Trophoblast cell (in vitro differentiated cells and primary cell): Measurements from ENCODE around the gene NPHP4.

Source experiments
- DNase-seq, 2 donors: peaks; one replicate each; pipeline ENCODE4 v3.0.0-alpha.2; 2016
- H2AFZ ChIP-seq: 2 replicates; pipeline ENCODE4 v1.6.1; 2013; ENCODE audit warnings: low read length, moderate library complexity, mild to moderate bottlenecking; ENCODE audit not compliant: insufficient read depth, poor library complexity
- H2AK5ac ChIP-seq: 2 replicates; pipeline ENCODE4 v1.6.1; 2013; ENCODE audit warnings: mild to moderate bottlenecking, low read length
- H2BK120ac ChIP-seq: 2 replicates; pipeline ENCODE4 v1.6.1; 2013; ENCODE audit warnings: low read length, mild to moderate bottlenecking, moderate library complexity; ENCODE audit not compliant: insufficient read depth, poor library complexity
- H2BK12ac ChIP-seq: 2 replicates; pipeline ENCODE4 v1.6.1; 2013; ENCODE audit warnings: mild to moderate bottlenecking, low read length, moderate library complexity
- H2BK5ac ChIP-seq: 2 replicates; pipeline ENCODE4 v1.6.1; 2013; ENCODE audit warnings: low read length, low read depth, moderate library complexity, mild to moderate bottlenecking; ENCODE audit not compliant: poor library complexity
- H3K14ac ChIP-seq: 2 replicates; pipeline ENCODE4 v1.6.1; 2013; ENCODE audit warnings: mild to moderate bottlenecking, low read length
- H3K18ac ChIP-seq: 2 replicates; pipeline ENCODE4 v1.6.1; 2013; ENCODE audit warnings: mild to moderate bottlenecking, low read length
- H3K23ac ChIP-seq: 2 replicates; pipeline ENCODE4 v1.6.1; 2013; ENCODE audit warnings: low read length
- H3K27ac ChIP-seq: 2 replicates; pipeline ENCODE4 v1.5.1; 2013; ENCODE audit warnings: low read depth, mild to moderate bottlenecking, inconsistent platforms, low read length, moderate library complexity
- H3K27me3 ChIP-seq: 2 replicates; pipeline ENCODE4 v1.6.1; 2013; ENCODE audit warnings: inconsistent platforms, mild to moderate bottlenecking, low read length, moderate library complexity; ENCODE audit not compliant: insufficient read depth
- H3K36me3 ChIP-seq, 2 experiments: 1 replicate in 1 of 2; 2 replicates in 1 of 2; pipeline ENCODE4 v1.6.1; 2013; ENCODE audit warnings: low read length in 2 of 2, mild to moderate bottlenecking in 2 of 2, moderate library complexity in 1 of 2; ENCODE audit not compliant: insufficient read depth in 2 of 2, control insufficient read depth in 1 of 2
- H3K4ac ChIP-seq: 2 replicates; pipeline ENCODE4 v1.6.1; 2013; ENCODE audit warnings: low read depth, mild to moderate bottlenecking, low read length, moderate library complexity
- H3K4me1 ChIP-seq, 2 experiments: 1 replicate in 1 of 2; 2 replicates in 1 of 2; pipeline ENCODE4 v1.6.1; 2013; ENCODE audit warnings: low read length in 2 of 2, mild to moderate bottlenecking in 2 of 2, moderate library complexity in 1 of 2; ENCODE audit not compliant: insufficient read depth in 2 of 2, control insufficient read depth in 1 of 2
- H3K4me2 ChIP-seq: 2 replicates; pipeline ENCODE4 v1.6.1; 2013; ENCODE audit warnings: inconsistent platforms, mild to moderate bottlenecking, low read length, moderate library complexity
- H3K4me3 ChIP-seq: 2 replicates; pipeline ENCODE4 v1.5.1; 2013; ENCODE audit warnings: mild to moderate bottlenecking, low read depth, low read length, inconsistent platforms
- H3K79me1 ChIP-seq: one replicate; pipeline ENCODE4 v1.6.1; 2013; ENCODE audit warnings: low read length
- H3K79me2 ChIP-seq: 2 replicates; pipeline ENCODE4 v1.6.1; 2013; ENCODE audit warnings: low read length, mild to moderate bottlenecking; ENCODE audit not compliant: control insufficient read depth, insufficient read depth, poor library complexity
- H3K9ac ChIP-seq: 2 replicates; pipeline ENCODE4 v1.6.1; 2013; ENCODE audit warnings: mild to moderate bottlenecking, low read length
- H3K9me3 ChIP-seq: 2 replicates; pipeline ENCODE4 v1.6.1; 2013; ENCODE audit warnings: low read depth, mild to moderate bottlenecking, control low read depth, inconsistent platforms, low read length; ENCODE audit not compliant: insufficient read depth
- H4K12ac ChIP-seq: 2 replicates; pipeline ENCODE4 v1.6.1; 2013; ENCODE audit warnings: low read depth, mild to moderate bottlenecking, low read length, moderate library complexity
- H4K8ac ChIP-seq: 2 replicates; pipeline ENCODE4 v1.6.1; 2013; ENCODE audit warnings: low read depth, mild to moderate bottlenecking, low read length, moderate library complexity
- H4K91ac ChIP-seq: one replicate; pipeline ENCODE4 v1.6.1; 2013; ENCODE audit warnings: low read depth, mild to moderate bottlenecking, low read length, moderate library complexity
- WGBS: extraction: QIAGEN DNeasy Blood & Tissue Kit; methylation state at CpG from one replicate; pipeline ENCODE4 v1.1.7; 2013; ENCODE audit warnings: missing lambda C conversion rate; ENCODE audit not compliant: insufficient read length, insufficient coverage; ENCODE audit errors: extremely low coverage; 5-methylcytosine and 5-hydroxymethylcytosine counted together

The NPHP4 gene

GRCh38 chr1:6027591-6027990 lies 35.4 kb upstream of the NPHP4 start:
- WGBS, result no CpG with 5 or more reads among the region's 10 CpGs
- no peak overlapping the region for H2BK120ac ChIP-seq
- H3K4me3 ChIP-seq, result no peak overlapping the region
- no peak for DNase-seq
- no peak overlapping the region for H3K9ac ChIP-seq
- no peak overlapping the region for H4K91ac ChIP-seq
- no peak overlapping the region for H4K8ac ChIP-seq
- H3K18ac ChIP-seq, result no peak overlapping the region
- no peak overlapping the region for H2BK5ac ChIP-seq
- H3K4me2 ChIP-seq, result no peak overlapping the region
- H3K14ac ChIP-seq, result no peak overlapping the region
- no peaks in the 10 kb centered on the region for H3K79me1 ChIP-seq
- H3K36me3 ChIP-seq, result no peaks in the 10 kb centered on the region
- no peaks in the 10 kb centered on the region for H3K9me3 ChIP-seq
- H2AFZ ChIP-seq, result no peak overlapping the region
- H4K12ac ChIP-seq, result no peak overlapping the region
- no peak overlapping the region for H3K4ac ChIP-seq
- no peaks in the 10 kb centered on the region for H3K79me2 ChIP-seq
- H3K27ac ChIP-seq, result no peak overlapping the region
- no peak overlapping the region for H3K23ac ChIP-seq
- H2BK12ac ChIP-seq, result no peak overlapping the region
- H2AK5ac ChIP-seq, result no peak overlapping the region
- peaks cover 0 to 3% of the 10 kb centered on the region in 2 experiments for H3K4me1 ChIP-seq
- H3K27me3 ChIP-seq, result no peaks in the 10 kb centered on the region

DNA sequence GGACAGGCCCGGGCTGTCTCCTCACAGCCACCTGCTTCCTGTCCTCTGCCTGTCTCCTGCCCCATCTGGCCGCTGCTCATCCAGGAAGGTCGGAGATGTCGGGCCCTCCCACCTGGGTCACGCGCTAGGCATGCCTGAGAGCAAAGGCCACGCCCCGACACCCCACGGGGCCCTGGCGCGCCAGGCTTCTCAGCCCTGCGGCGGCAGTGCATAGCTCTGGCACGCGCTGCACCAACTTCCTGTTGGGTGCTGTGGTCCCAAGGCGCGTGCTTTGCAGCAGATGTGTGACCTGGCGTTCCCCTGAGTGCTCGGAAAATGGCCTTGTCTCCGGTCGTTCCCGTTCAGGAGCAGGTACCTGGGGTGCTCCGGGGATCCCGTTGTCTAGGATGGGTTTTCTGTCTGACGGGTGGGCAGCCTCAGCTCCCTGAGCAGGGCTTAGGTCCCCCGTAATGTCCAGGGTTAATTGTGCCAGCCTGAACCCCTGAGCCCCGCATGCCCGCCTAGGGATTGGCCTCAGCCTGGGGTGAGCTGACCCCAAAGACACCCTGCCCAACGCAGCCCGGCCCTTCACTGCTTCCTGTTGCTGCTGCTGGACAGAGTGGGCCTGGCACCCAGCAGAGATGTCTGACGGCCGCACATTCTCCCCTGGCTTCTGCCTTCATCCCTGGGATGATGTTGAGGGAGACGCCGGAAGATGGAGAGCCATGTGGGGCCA lies 34.0 kb upstream of the NPHP4 start:
- H3K4ac ChIP-seq, result no peak overlapping the region
- H3K4me3 ChIP-seq, result no peak overlapping the region
- H3K9me3 ChIP-seq, result no peaks in the 10 kb centered on the region
- no peak overlapping the region for H3K14ac ChIP-seq
- no peak overlapping the region for H3K23ac ChIP-seq
- no peaks in the 10 kb centered on the region for H3K79me2 ChIP-seq
- no peak overlapping the region for H3K18ac ChIP-seq
- no peaks in the 10 kb centered on the region for H3K36me3 ChIP-seq
- H2BK120ac ChIP-seq, result no peak overlapping the region
- no peak overlapping the region for H3K4me2 ChIP-seq
- H3K4me1 ChIP-seq, result peaks cover 0 to 3% of the 10 kb centered on the region in 2 experiments
- no peak overlapping the region for H2AFZ ChIP-seq
- H3K79me1 ChIP-seq, result no peaks in the 10 kb centered on the region
- no peaks in the 10 kb centered on the region for H3K27me3 ChIP-seq
- H3K9ac ChIP-seq, result no peak overlapping the region
- DNase-seq, result peak; percentile 43 to 50
- H2BK12ac ChIP-seq, result no peak overlapping the region
- H4K91ac ChIP-seq, result no peak overlapping the region
- H4K12ac ChIP-seq, result no peak overlapping the region
- H3K27ac ChIP-seq, result no peak overlapping the region
- no CpG with 5 or more reads among the region's 34 CpGs for WGBS
- H4K8ac ChIP-seq, result no peak overlapping the region
- no peak overlapping the region for H2AK5ac ChIP-seq
- no peak overlapping the region for H2BK5ac ChIP-seq

- peaks cover 0 to 3% of the 10 kb centered on the region in 2 experiments for H3K4me1 ChIP-seq
- H3K4me2 ChIP-seq, result no peak overlapping the region
- no peaks in the 10 kb centered on the region for H3K27me3 ChIP-seq
- H3K36me3 ChIP-seq, result no peaks in the 10 kb centered on the region
- WGBS, result no CpG with 5 or more reads among the region's 29 CpGs
- no peak overlapping the region for H3K23ac ChIP-seq
- H2BK12ac ChIP-seq, result no peak overlapping the region
- no peaks in the 10 kb centered on the region for H3K79me2 ChIP-seq
- H3K27ac ChIP-seq, result no peak overlapping the region
- H3K4me3 ChIP-seq, result no peak overlapping the region
- DNase-seq, result no peak
- H2AFZ ChIP-seq, result no peak overlapping the region
- H3K9me3 ChIP-seq, result no peaks in the 10 kb centered on the region
- no peak overlapping the region for H3K14ac ChIP-seq
- H3K4ac ChIP-seq, result no peak overlapping the region
- H3K79me1 ChIP-seq, result no peaks in the 10 kb centered on the region
- H4K91ac ChIP-seq, result no peak overlapping the region
- H4K12ac ChIP-seq, result no peak overlapping the region
- H2AK5ac ChIP-seq, result no peak overlapping the region
- H3K9ac ChIP-seq, result no peak overlapping the region
- H4K8ac ChIP-seq, result no peak overlapping the region
- no peak overlapping the region for H2BK120ac ChIP-seq
- H2BK5ac ChIP-seq, result no peak overlapping the region
- no peak overlapping the region for H3K18ac ChIP-seq
Measured at GRCh38 chr1:6025269-6026094, 33.3 kb upstream of the NPHP4 start.

DNA sequence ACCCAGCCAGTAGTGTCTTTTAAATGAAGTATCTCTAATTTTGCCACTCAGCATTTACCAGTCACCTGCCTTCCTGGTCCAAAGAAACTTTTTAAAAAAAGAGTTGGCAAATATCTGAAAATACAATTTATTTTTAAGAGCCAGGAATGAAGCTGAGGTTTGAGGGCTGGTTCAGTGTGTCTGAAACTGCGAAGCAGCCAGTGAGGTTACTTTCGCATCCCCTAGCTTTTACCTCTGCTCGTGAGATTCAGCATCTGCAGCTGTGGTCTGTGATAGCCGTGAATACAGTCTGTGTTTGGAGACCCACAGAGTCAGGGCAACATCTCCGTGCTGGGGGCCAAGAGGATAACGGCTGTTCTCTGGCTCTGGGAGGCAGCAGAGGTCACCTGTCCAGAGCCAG lies 32.2 kb upstream of the NPHP4 start:
- H2BK120ac ChIP-seq, result no peak overlapping the region
- no peak overlapping the region for H3K4me3 ChIP-seq
- no peaks in the 10 kb centered on the region for H3K9me3 ChIP-seq
- H2BK5ac ChIP-seq, result no peak overlapping the region
- no peak overlapping the region for H3K9ac ChIP-seq
- no peak for DNase-seq
- H3K27ac ChIP-seq, result no peak overlapping the region
- no peak overlapping the region for H4K12ac ChIP-seq
- no peaks in the 10 kb centered on the region for H3K27me3 ChIP-seq
- no peak overlapping the region for H3K23ac ChIP-seq
- H3K4me1 ChIP-seq, result peaks cover 0 to 3% of the 10 kb centered on the region in 2 experiments
- H3K79me2 ChIP-seq, result no peaks in the 10 kb centered on the region
- no peak overlapping the region for H3K18ac ChIP-seq
- H4K91ac ChIP-seq, result no peak overlapping the region
- no peak overlapping the region for H3K14ac ChIP-seq
- WGBS, result no CpG with 5 or more reads among the region's 6 CpGs
- H4K8ac ChIP-seq, result no peak overlapping the region
- no peak overlapping the region for H2AK5ac ChIP-seq
- no peaks in the 10 kb centered on the region for H3K79me1 ChIP-seq
- H3K36me3 ChIP-seq, result no peaks in the 10 kb centered on the region
- no peak overlapping the region for H3K4me2 ChIP-seq
- no peak overlapping the region for H2AFZ ChIP-seq
- H3K4ac ChIP-seq, result no peak overlapping the region
- H2BK12ac ChIP-seq, result no peak overlapping the region
